Middle frontal gyrus (tissue), 1 donor: Measurements from ENCODE around the gene MBOAT1.

Source experiments
- DNase-seq: peaks from one replicate; pipeline ENCODE4 v3.0.0-alpha.2; 2015; ENCODE audit warnings: low spot score; ENCODE audit errors: extremely low spot score

MBOAT1 gene

GRCh38 chr6:20105838-20106237, 106.4 kb downstream of the MBOAT1 start:
- DNase-seq = no peak

GRCh38 chr6:20104696-20105095, 107.6 kb downstream of the MBOAT1 start:
- no peak for DNase-seq

- no peak for DNase-seq
Observed at GRCh38 chr6:20102397-20103073, 109.7 kb downstream of the MBOAT1 start.

- DNase-seq = no peak
Observed at GRCh38 chr6:20099156-20099555, 113.1 kb downstream of the MBOAT1 start.

- DNase-seq = no peak
Observed at GRCh38 chr6:20098267-20098876, 113.9 kb downstream of the MBOAT1 start.

GRCh38 chr6:20096536-20096935, 115.7 kb downstream of the MBOAT1 start:
- peak; percentile 71 for DNase-seq

GRCh38 chr6:20095436-20095835, 116.8 kb downstream of the MBOAT1 start:
- no peak for DNase-seq

- peak; percentile 29 for DNase-seq
Observed at GRCh38 chr6:20092071-20092566, 120.2 kb downstream of the MBOAT1 start.

- DNase-seq = no peak
Observed at GRCh38 chr6:20086992-20087391, 125.3 kb downstream of the MBOAT1 start.

- DNase-seq = no peak
Observed at GRCh38 chr6:20085817-20086216, 126.5 kb downstream of the MBOAT1 start.

GRCh38 chr6:20084411-20084810, 127.9 kb downstream of the MBOAT1 start:
- DNase-seq = no peak

GRCh38 chr6:20071998-20072397, 140.3 kb downstream of the MBOAT1 start:
- DNase-seq = no peak

- no peak for DNase-seq
Observed at GRCh38 chr6:20070047-20070446, 142.2 kb downstream of the MBOAT1 start.

- no peak for DNase-seq
Observed at GRCh38 chr6:20069021-20069522, 143.2 kb downstream of the MBOAT1 start.

GRCh38 chr6:20068421-20068988, 143.8 kb downstream of the MBOAT1 start:
- DNase-seq = no peak

GRCh38 chr6:20061952-20062351, 150.3 kb downstream of the MBOAT1 start:
- no peak for DNase-seq

GRCh38 chr6:20060252-20060651, 152.0 kb downstream of the MBOAT1 start:
- no peak for DNase-seq

GRCh38 chr6:20058912-20059311, 153.4 kb downstream of the MBOAT1 start:
- no peak for DNase-seq

- DNase-seq = no peak
Observed at GRCh38 chr6:20058121-20058905, 154.0 kb downstream of the MBOAT1 start.

- DNase-seq = peak; percentile 25
Observed at GRCh38 chr6:20056350-20056992, 155.8 kb downstream of the MBOAT1 start.

GRCh38 chr6:20055916-20056315, 156.4 kb downstream of the MBOAT1 start:
- DNase-seq = no peak
